ENCODE data around the gene NDOR1. TPM values are rescaled to one million over a fixed set of nuclear protein-coding genes. Genes with fewer than 3 reads are reported as not detected.

Gene NDOR1
- total and polyA plus RNA-seq, 2 donors (not counting 3 experiments of a cell fraction or from before 2014, with no cell fraction given), result 13.5 to 26.7 TPM

DNA sequence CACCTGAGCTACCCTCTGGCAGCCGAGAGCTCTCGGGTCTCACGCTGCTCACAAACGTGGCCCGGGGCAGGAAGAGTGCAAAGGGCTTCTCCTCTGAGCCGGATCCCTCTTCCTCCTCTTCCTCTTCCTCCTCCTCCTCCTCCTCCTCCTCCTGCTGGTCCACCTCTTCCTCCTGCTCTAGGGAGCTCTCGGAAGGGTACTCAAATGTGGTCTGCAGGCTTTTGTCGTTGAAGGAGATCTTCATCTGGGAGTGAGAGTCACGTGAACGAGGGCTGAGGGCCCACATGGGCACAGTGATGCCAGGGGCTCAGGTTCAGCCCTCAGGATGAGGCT is 13.1 kb upstream of the NDOR1 start:
- Histone ChIP-seq H3K36me3 (ENCODE audit: control insufficient read depth in 2 of 2, extremely low read depth in 1 of 2, insufficient read depth in 2 of 2, low read length in 2 of 2) (peaks cover 0 to 14% of the 10 kb centered on the region in 2 experiments), H3K4me3 (replicated peaks in 1 of 3; ENCODE audit: insufficient read depth in 1 of 3, low read depth in 1 of 3, low read length in 3 of 3) (no peak overlapping the region), H3K27me3 (ENCODE audit: control insufficient read depth in 2 of 2, insufficient read depth in 2 of 2, low read length in 2 of 2) (no peaks in the 10 kb centered on the region), H3K4me2 (ENCODE audit: insufficient read depth, low read length) (no peak overlapping the region), H3K9me1 (replicated peaks; ENCODE audit: control insufficient read depth, extremely low read depth, insufficient read depth, low read length) (no peaks in the 10 kb centered on the region), H3K79me2 (ENCODE audit: control insufficient read depth, insufficient read depth, low read length) (peaks cover 19% of the 10 kb centered on the region), H2AFZ (ENCODE audit: low read depth, low read length) (no peak overlapping the region), H3K9ac (replicated peaks; ENCODE audit: extremely low read depth, insufficient read depth, low read length) (no peak overlapping the region), H3K4me1 (ENCODE audit: control insufficient read depth, extremely low read depth, insufficient read depth, low read length) (peaks cover 13% of the 10 kb centered on the region), H4K20me1 (replicated peaks; ENCODE audit: control insufficient read depth, extremely low read depth, insufficient read depth, low read length) (no peaks in the 10 kb centered on the region), H3K27ac (ENCODE audit: insufficient read depth, low read depth, low read length) (no peak overlapping the region), H3K9me3 (replicated peaks; ENCODE audit: control insufficient read depth, insufficient read depth, low read length) (no peaks in the 10 kb centered on the region)
- dilution Hi-C loops (cut with MboI; ENCODE audit: extremely low pct_ligation_motif_present, low sequenced_read_pairs), result no loop called here
- ChIA-PET POLR2A (no interaction called here), CTCF (interaction anchor here (1.0 kb wide), 1 partner anchor 44 kb away, joined by 4 read pairs; no protein-coding TSS in a partner anchor)
- DNase-seq (ENCODE audit: low read depth, low spot score) (no peak), FAIRE-seq (no peak)
- no TSS peak for BruUV-seq (replicated peaks)
- TF ChIP-seq EZH2 (IDR thresholded peaks at IDR 0.05; ENCODE audit: borderline replicate concordance, low read depth, low read length, severe bottlenecking), result no peak
- no peak for TF ChIP-seq POLR2A (IDR thresholded peaks at IDR 0.05; ENCODE audit: low read depth, low read length)
- TF ChIP-seq, protein P1, sequence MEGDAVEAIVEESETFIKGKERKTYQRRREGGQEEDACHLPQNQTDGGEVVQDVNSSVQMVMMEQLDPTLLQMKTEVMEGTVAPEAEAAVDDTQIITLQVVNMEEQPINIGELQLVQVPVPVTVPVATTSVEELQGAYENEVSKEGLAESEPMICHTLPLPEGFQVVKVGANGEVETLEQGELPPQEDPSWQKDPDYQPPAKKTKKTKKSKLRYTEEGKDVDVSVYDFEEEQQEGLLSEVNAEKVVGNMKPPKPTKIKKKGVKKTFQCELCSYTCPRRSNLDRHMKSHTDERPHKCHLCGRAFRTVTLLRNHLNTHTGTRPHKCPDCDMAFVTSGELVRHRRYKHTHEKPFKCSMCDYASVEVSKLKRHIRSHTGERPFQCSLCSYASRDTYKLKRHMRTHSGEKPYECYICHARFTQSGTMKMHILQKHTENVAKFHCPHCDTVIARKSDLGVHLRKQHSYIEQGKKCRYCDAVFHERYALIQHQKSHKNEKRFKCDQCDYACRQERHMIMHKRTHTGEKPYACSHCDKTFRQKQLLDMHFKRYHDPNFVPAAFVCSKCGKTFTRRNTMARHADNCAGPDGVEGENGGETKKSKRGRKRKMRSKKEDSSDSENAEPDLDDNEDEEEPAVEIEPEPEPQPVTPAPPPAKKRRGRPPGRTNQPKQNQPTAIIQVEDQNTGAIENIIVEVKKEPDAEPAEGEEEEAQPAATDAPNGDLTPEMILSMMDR (IDR thresholded peaks at IDR 0.05; ENCODE audit: extremely low read depth in 1 of 2, insufficient read depth in 1 of 2, low read depth in 1 of 2, low read length in 2 of 2), result no peak
- no peak for TF ChIP-seq JUN (IDR thresholded peaks at IDR 0.05; ENCODE audit: borderline replicate concordance, insufficient read depth, insufficient read length, low read depth)
- TF ChIP-seq, protein P2, sequence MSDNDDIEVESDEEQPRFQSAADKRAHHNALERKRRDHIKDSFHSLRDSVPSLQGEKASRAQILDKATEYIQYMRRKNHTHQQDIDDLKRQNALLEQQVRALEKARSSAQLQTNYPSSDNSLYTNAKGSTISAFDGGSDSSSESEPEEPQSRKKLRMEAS (IDR thresholded peaks at IDR 0.05; ENCODE audit: insufficient read depth, insufficient read length), result no peak
- intact Hi-C loops (cut with micrococcal nuclease), result no loop called here

DNA sequence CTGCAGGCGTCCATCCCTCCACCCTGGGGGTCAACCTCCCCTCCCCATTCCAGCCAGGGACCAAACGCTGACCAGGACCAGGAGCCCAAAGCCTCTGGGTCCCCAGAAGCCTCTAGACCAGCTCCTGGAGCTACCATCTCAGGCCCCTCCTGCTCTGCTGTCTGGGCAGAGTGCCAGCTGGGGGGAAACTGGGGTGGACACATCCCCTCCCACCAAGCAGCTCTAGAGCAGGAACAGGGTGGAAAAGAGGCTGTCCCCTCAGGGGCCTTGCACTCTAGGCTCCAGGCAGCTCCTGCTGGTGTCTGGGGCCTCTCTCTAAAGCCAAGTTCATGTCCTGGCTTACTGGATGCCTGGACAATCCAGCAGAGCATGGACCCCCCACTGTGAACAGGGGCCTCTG is 12.6 kb upstream of the NDOR1 start:
- TF ChIP-seq, protein P2 (IDR thresholded peaks at IDR 0.05; ENCODE audit: insufficient read depth, insufficient read length), result no peak
- TF ChIP-seq MYC (IDR thresholded peaks at IDR 0.05; ENCODE audit: low read depth, low read length), result no peak
- TF ChIP-seq, protein P1 (IDR thresholded peaks at IDR 0.05; ENCODE audit: extremely low read depth in 1 of 2, insufficient read depth in 1 of 2, low read depth in 1 of 2, low read length in 2 of 2), result no peak
- TF ChIP-seq EZH2 (IDR thresholded peaks at IDR 0.05; ENCODE audit: borderline replicate concordance, low read depth, low read length, severe bottlenecking), result no peak
- TF ChIP-seq GATA2 (IDR thresholded peaks at IDR 0.05; ENCODE audit: insufficient read depth, insufficient read length, low read depth, low read length), result no peak
- TF ChIP-seq POLR2AphosphoS5 (IDR thresholded peaks at IDR 0.05; ENCODE audit: insufficient read depth, low read depth, low read length), result no peak
- TF ChIP-seq FOS (IDR thresholded peaks at IDR 0.05; ENCODE audit: borderline replicate concordance, insufficient read depth, low read length), result no peak
- no peak for TF ChIP-seq JUN (IDR thresholded peaks at IDR 0.05; ENCODE audit: borderline replicate concordance, insufficient read depth, insufficient read length, low read depth)
- no peak for TF ChIP-seq POLR2A (IDR thresholded peaks at IDR 0.05; ENCODE audit: low read depth, low read length)
- H3K27me3 ChIP-seq (ENCODE audit: control insufficient read depth in 2 of 2, insufficient read depth in 2 of 2, low read length in 2 of 2), result no peaks in the 10 kb centered on the region
- ChIA-PET CTCF (interaction anchor here (1.0 kb wide), 1 partner anchor 44 kb away, joined by 4 read pairs; no protein-coding TSS in a partner anchor), POLR2A (no interaction called here)
- dilution Hi-C loops (cut with MboI; ENCODE audit: extremely low pct_ligation_motif_present, low sequenced_read_pairs) (no loop called here), intact Hi-C loops (cut with micrococcal nuclease) (no loop called here)
- no peaks in the 10 kb centered on the region for H3K9me3 ChIP-seq (replicated peaks; ENCODE audit: control insufficient read depth, insufficient read depth, low read length)
- no peak for DNase-seq (ENCODE audit: low read depth, low spot score)
- BruUV-seq (replicated peaks), result no TSS peak
- H3K36me3 ChIP-seq (ENCODE audit: control insufficient read depth in 2 of 2, extremely low read depth in 1 of 2, insufficient read depth in 2 of 2, low read length in 2 of 2), result peaks cover 0 to 14% of the 10 kb centered on the region in 2 experiments
- H2AFZ ChIP-seq (ENCODE audit: low read depth, low read length), result no peak overlapping the region
- H3K79me2 ChIP-seq (ENCODE audit: control insufficient read depth, insufficient read depth, low read length), result peaks cover 15% of the 10 kb centered on the region
- no peak overlapping the region for H3K9ac ChIP-seq (replicated peaks; ENCODE audit: extremely low read depth, insufficient read depth, low read length)
- H3K9me1 ChIP-seq (replicated peaks; ENCODE audit: control insufficient read depth, extremely low read depth, insufficient read depth, low read length), result no peaks in the 10 kb centered on the region
- H3K4me1 ChIP-seq (ENCODE audit: control insufficient read depth, extremely low read depth, insufficient read depth, low read length), result peaks cover 9% of the 10 kb centered on the region
- H3K4me3 ChIP-seq (replicated peaks in 1 of 3; ENCODE audit: insufficient read depth in 1 of 3, low read depth in 1 of 3, low read length in 3 of 3), result no peak overlapping the region
- no peak overlapping the region for H3K27ac ChIP-seq (ENCODE audit: insufficient read depth, low read depth, low read length)
- no peak overlapping the region for H3K4me2 ChIP-seq (ENCODE audit: insufficient read depth, low read length)
- no peak for FAIRE-seq
- H4K20me1 ChIP-seq (replicated peaks; ENCODE audit: control insufficient read depth, extremely low read depth, insufficient read depth, low read length), result no peaks in the 10 kb centered on the region

Data from endothelial cell of umbilical vein (primary cell).